Dermis blood vessel endothelial cell (primary cell): ENCODE data around the gene KIRREL3. TPM values are rescaled to one million over a fixed set of nuclear protein-coding genes. Genes with fewer than 3 reads are reported as not detected.

Source experiments
- DNase-seq: peaks from one replicate; pipeline ENCODE4 v3.0.0; 2010
- total RNA-seq: library from RNA; depleted of rRNA; stranded (reverse); fragments of >200 nt; gene quantifications from 2 replicates; pipeline ENCODE4 v1.2.3, GENCODE V29; 2014

KIRREL3 gene
- total RNA-seq, 1 donor from 2014 or later, result not detected

- no peak for DNase-seq
These were observed 540.0 kb downstream of the KIRREL3 start for GRCh38 chr11:126460417-126461095.

- no peak for DNase-seq
These were observed 540.8 kb downstream of the KIRREL3 start for GRCh38 chr11:126459691-126460281.

GRCh38 chr11:126457817-126458216 is 542.8 kb downstream of the KIRREL3 start:
- no peak for DNase-seq

- no peak for DNase-seq
These were observed 543.6 kb downstream of the KIRREL3 start for GRCh38 chr11:126456783-126457542.

- no peak for DNase-seq
These were observed 544.5 kb downstream of the KIRREL3 start for GRCh38 chr11:126456089-126456488.

GRCh38 chr11:126452241-126453101 is 548.1 kb downstream of the KIRREL3 start:
- DNase-seq, result no peak

GRCh38 chr11:126451211-126451802 is 549.3 kb downstream of the KIRREL3 start:
- no peak for DNase-seq

- no peak for DNase-seq
These were observed 549.8 kb downstream of the KIRREL3 start for GRCh38 chr11:126450806-126451205.

- DNase-seq, result no peak
These were observed 550.4 kb downstream of the KIRREL3 start for GRCh38 chr11:126450198-126450597.

- no peak for DNase-seq
These were observed 554.0 kb downstream of the KIRREL3 start for GRCh38 chr11:126446581-126446980.

GRCh38 chr11:126444072-126444471 is 556.5 kb downstream of the KIRREL3 start:
- DNase-seq, result no peak

- DNase-seq, result no peak
These were observed 557.5 kb downstream of the KIRREL3 start for GRCh38 chr11:126443120-126443519.

- peak; percentile 81 for DNase-seq
These were observed 559.6 kb downstream of the KIRREL3 start for GRCh38 chr11:126440792-126441514.

GRCh38 chr11:126440276-126440675 is 560.3 kb downstream of the KIRREL3 start:
- DNase-seq, result no peak

- DNase-seq, result no peak
These were observed 561.9 kb downstream of the KIRREL3 start for GRCh38 chr11:126438691-126439090.

GRCh38 chr11:126438272-126438671 is 562.3 kb downstream of the KIRREL3 start:
- DNase-seq, result no peak

GRCh38 chr11:126437731-126438130 is 562.8 kb downstream of the KIRREL3 start:
- no peak for DNase-seq

GRCh38 chr11:126436209-126436755 is 564.3 kb downstream of the KIRREL3 start:
- no peak for DNase-seq

- DNase-seq, result peak; percentile 19
These were observed 565.6 kb downstream of the KIRREL3 start for GRCh38 chr11:126434950-126435335.

- DNase-seq, result no peak
These were observed 566.3 kb downstream of the KIRREL3 start for GRCh38 chr11:126433989-126434949.
